ENCODE data around the gene PAPSS1. TPM values are rescaled to one million over a fixed set of nuclear protein-coding genes. Genes with fewer than 3 reads are reported as not detected.

Gene PAPSS1
- polyA plus RNA-seq (2011; rRNA removed) (42.9 and 52.5 TPM in 2 replicates), polyA plus RNA-seq (2017; fragmentation: RNase III; extraction: RNeasy Plus Mini Kit Qiagen cat#74134 plus additional on column Dnase treatment) (46.1 to 49.0 TPM (median 47.3 TPM) in 3 replicates), polyA minus RNA-seq (2011; rRNA and poly(A)+ RNA removed) (31.3 and 39.0 TPM in 2 replicates)
- polyA plus RNA-seq (2012; cell fraction: cytosol; rRNA removed): 24.6 and 25.1 TPM in 2 replicates
- polyA plus RNA-seq (2012; cell fraction: nucleus; rRNA removed): 19.1 and 27.5 TPM in 2 replicates

DNA sequence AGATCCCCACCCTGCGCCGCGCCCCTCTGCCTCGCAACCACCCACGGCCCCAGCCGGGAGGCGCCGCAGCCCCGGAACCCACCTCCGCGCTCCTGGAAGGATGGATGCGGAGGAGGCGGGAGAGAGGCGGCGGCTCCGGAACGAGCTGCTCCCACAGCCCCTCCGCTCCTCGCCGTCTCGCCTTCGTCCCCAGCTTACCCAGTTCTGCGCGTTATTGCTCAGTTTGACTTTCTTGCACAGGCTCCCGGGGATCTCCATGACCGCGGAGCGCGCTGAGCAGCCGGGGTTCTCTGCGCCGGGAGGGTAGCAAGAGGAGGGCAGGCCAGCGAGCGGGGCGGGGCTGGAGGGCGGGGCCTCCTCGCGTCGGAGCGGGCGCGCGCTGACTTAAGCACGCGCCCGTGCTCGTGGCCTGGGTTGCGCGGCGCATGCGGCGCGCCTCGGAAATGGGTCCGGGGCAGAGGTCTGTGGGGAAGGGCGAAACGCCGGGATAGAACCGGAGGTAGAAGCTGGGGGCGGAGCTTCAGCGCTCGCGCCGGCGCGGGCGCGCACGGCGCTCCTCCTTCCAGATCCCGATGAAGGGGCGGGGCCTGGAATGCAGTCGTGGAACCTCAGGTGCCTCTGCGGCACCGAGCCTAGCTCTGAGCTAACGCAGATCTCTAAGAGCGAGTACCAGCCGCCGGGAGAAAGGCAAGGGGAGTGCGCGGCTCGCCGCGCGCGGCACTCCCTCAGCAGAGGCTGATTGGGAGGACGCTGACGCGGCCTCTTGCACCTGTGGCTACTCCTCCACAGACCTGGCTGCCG is at the start of gene PAPSS1:
TSS of gene PAPSS1 (minus strand) at position 313 of the 801 bp plus-strand sequence. CDS start at position 258, 55 bp downstream.
- Histone ChIP-seq H3K27ac (peak within 1 kb of the TSS; percentile 83 to 93), H3K4me2 (peak within 1 kb of the TSS; percentile 93), H3K4me3 (peak within 1 kb of the TSS; percentile 72), H3K9me3 (no peaks in the 10 kb centered on the region), H3K4me1 (peaks cover 8% of the 10 kb centered on the region; the same call in 2 of the 3 replicates)
- POLR2A ChIA-PET: interaction anchor here (0.8 to 1.4 kb wide), 3 partner anchors 30 to 312 kb away, joined by 3 to 12 read pairs (median 4); partner anchors contain the start of gene SGMS2
- TF ChIP-seq RFX5 (IDR thresholded peaks at IDR 0.05) (no peak), POLR2A (IDR thresholded peaks at IDR 0.05; ENCODE audit: low read length) (peak; percentile 61), MYC (IDR thresholded peaks at IDR 0.05; ENCODE audit: borderline replicate concordance, low read length) (peak; percentile 87), PHF8 (IDR thresholded peaks at IDR 0.05; ENCODE audit: borderline replicate concordance, low read depth) (peak; percentile 31; the same call in 1 of the 2 replicates), NFE2L2 (conservative IDR thresholded peaks at IDR 0.05; ENCODE audit: low read length) (no peak)
- TF ChIP-seq, protein P1, sequence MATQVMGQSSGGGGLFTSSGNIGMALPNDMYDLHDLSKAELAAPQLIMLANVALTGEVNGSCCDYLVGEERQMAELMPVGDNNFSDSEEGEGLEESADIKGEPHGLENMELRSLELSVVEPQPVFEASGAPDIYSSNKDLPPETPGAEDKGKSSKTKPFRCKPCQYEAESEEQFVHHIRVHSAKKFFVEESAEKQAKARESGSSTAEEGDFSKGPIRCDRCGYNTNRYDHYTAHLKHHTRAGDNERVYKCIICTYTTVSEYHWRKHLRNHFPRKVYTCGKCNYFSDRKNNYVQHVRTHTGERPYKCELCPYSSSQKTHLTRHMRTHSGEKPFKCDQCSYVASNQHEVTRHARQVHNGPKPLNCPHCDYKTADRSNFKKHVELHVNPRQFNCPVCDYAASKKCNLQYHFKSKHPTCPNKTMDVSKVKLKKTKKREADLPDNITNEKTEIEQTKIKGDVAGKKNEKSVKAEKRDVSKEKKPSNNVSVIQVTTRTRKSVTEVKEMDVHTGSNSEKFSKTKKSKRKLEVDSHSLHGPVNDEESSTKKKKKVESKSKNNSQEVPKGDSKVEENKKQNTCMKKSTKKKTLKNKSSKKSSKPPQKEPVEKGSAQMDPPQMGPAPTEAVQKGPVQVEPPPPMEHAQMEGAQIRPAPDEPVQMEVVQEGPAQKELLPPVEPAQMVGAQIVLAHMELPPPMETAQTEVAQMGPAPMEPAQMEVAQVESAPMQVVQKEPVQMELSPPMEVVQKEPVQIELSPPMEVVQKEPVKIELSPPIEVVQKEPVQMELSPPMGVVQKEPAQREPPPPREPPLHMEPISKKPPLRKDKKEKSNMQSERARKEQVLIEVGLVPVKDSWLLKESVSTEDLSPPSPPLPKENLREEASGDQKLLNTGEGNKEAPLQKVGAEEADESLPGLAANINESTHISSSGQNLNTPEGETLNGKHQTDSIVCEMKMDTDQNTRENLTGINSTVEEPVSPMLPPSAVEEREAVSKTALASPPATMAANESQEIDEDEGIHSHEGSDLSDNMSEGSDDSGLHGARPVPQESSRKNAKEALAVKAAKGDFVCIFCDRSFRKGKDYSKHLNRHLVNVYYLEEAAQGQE (IDR thresholded peaks at IDR 0.05): no peak
- TF ChIP-seq, protein P2, sequence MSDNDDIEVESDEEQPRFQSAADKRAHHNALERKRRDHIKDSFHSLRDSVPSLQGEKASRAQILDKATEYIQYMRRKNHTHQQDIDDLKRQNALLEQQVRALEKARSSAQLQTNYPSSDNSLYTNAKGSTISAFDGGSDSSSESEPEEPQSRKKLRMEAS (IDR thresholded peaks at IDR 0.05): peak; percentile 35; the same call in 1 of the 2 replicates
- DNase-seq (ENCODE audit: low read depth in 1 of 2, low spot score in 1 of 2) (peak; percentile 64 to 92), ATAC-seq (peak; percentile 92 to 97), FAIRE-seq (no peak)
- CTCF ChIA-PET: interaction anchor here (0.9 to 1.6 kb wide), 3 partner anchors 10 to 38 kb away, joined by 3 to 7 read pairs (median 4); no protein-coding TSS in a partner anchor
- 0% methylated on average over 16 of the region's 90 CpGs for WGBS (ENCODE audit: missing lambda C conversion rate)

DNA sequence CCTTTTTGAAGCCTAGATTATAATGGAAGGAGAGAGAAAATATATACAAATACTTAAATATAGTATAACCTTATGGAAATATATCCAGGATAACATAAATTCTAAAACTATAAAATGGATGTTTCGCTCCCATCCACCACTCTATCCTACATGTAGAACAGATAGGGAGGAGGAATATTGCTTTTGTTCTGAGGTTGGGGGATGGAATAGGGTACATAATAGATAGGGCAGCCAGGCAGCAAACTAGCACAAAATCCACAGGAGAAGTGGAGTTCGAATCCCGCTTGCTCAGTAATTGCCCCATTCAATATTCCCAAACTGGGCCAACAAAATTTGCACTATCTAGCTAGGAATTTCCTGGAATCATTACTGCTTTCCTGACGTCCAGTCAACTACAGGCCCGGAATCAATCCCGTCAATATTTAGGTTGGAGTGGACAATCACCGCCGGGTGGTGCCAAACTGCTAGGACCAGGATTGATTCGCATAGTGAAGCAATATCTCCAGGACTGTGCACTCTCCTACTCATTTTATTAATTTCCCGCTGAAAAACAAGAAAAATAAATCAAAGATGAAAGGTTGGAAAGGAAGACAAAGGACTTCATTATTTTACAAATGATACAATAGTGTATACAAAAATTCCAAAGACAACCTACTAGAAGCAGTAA is 40.4 kb upstream of the PAPSS1 start:
- no peaks in the 10 kb centered on the region for H3K9me3 ChIP-seq
- 33% methylated on average over 10 of the region's 10 CpGs for WGBS (ENCODE audit: missing lambda C conversion rate)
- no peak overlapping the region for H3K4me3 ChIP-seq
- ATAC-seq (peak; percentile 82 to 89; a peak in 4 of 6 replicates), FAIRE-seq (no peak), DNase-seq (ENCODE audit: low read depth in 1 of 2, low spot score in 1 of 2) (peak; percentile 7 to 47)
- no peak overlapping the region for H3K27ac ChIP-seq
- H3K4me2 ChIP-seq: no peak overlapping the region
- ChIA-PET POLR2A (no interaction called here), CTCF (interaction anchor here (0.6 to 5.3 kb wide), 15 partner anchors 14 to 493 kb away, joined by 3 to 36 read pairs (median 4); partner anchors contain the start of gene SGMS2)
- no peaks in the 10 kb centered on the region for H3K4me1 ChIP-seq
- TF ChIP-seq, protein P3, sequence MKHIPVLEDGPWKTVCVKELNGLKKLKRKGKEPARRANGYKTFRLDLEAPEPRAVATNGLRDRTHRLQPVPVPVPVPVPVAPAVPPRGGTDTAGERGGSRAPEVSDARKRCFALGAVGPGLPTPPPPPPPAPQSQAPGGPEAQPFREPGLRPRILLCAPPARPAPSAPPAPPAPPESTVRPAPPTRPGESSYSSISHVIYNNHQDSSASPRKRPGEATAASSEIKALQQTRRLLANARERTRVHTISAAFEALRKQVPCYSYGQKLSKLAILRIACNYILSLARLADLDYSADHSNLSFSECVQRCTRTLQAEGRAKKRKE (CRISPR knock-in tag; IDR thresholded peaks at IDR 0.05; ENCODE audit: low read depth): no peak
- TF ChIP-seq PHF8 (IDR thresholded peaks at IDR 0.05; ENCODE audit: borderline replicate concordance, low read depth): no peak
- TF ChIP-seq ESRRA (IDR thresholded peaks at IDR 0.05; ENCODE audit: borderline replicate concordance, low read length): no peak
- no peak for TF ChIP-seq RNF2 (IDR thresholded peaks at IDR 0.05; ENCODE audit: borderline replicate concordance, low read depth)
- TF ChIP-seq, protein P1 (IDR thresholded peaks at IDR 0.05): no peak
- TF ChIP-seq MAZ (IDR thresholded peaks at IDR 0.05; ENCODE audit: borderline replicate concordance, low read depth, low read length): no peak
- peak; percentile 70 to 71 for TF ChIP-seq RAD21 (conservative IDR thresholded peaks at IDR 0.05 in 1 of 2, IDR thresholded peaks at IDR 0.05 in 1 of 2)
- no peak for TF ChIP-seq CBX2 (IDR thresholded peaks at IDR 0.05; ENCODE audit: borderline replicate concordance, low read depth)
- TF ChIP-seq CEBPB (IDR thresholded peaks at IDR 0.05): peak in 1 of 2 experiments; percentile 55; a peak in 2 of 4 replicates
- TF ChIP-seq, protein P4, sequence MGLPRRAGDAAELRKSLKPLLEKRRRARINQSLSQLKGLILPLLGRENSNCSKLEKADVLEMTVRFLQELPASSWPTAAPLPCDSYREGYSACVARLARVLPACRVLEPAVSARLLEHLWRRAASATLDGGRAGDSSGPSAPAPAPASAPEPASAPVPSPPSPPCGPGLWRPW (IDR thresholded peaks at IDR 0.05): no peak
- TF ChIP-seq JUN (IDR thresholded peaks at IDR 0.05): no peak
- TF ChIP-seq, protein P5, sequence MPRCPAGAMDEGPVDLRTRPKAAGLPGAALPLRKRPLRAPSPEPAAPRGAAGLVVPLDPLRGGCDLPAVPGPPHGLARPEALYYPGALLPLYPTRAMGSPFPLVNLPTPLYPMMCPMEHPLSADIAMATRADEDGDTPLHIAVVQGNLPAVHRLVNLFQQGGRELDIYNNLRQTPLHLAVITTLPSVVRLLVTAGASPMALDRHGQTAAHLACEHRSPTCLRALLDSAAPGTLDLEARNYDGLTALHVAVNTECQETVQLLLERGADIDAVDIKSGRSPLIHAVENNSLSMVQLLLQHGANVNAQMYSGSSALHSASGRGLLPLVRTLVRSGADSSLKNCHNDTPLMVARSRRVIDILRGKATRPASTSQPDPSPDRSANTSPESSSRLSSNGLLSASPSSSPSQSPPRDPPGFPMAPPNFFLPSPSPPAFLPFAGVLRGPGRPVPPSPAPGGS (IDR thresholded peaks at IDR 0.05): no peak
- no peak for TF ChIP-seq HOXA7 (CRISPR knock-in tag; IDR thresholded peaks at IDR 0.05)

Measured in A549 (cell line).